ENCODE data around the gene TMC7. TPM values are rescaled to one million over a fixed set of nuclear protein-coding genes. Genes with fewer than 3 reads are reported as not detected.

TMC7 gene
- total and polyA plus RNA-seq, 2 of the 13 experiments (the other 11 are each of a cell fraction or from before 2014, with no cell fraction given), result 1.2 to 5.1 TPM

GRCh38 chr16:18969050-18969854 lies 14.5 kb upstream of the TMC7 start (continued):
- TF ChIP-seq DZIP1 (CRISPR knock-in tag; IDR thresholded peaks at IDR 0.05) (no peak), MEF2D (CRISPR knock-in tag; IDR thresholded peaks at IDR 0.05) (peak; percentile 42; the same call in 1 of the 2 replicates), ZNF484 (CRISPR knock-in tag; IDR thresholded peaks at IDR 0.05; ENCODE audit: borderline replicate concordance, low read depth) (no peak), RFXANK (CRISPR knock-in tag; IDR thresholded peaks at IDR 0.05) (0 out of 2 replicates have a peak, but pooled peaks have one; percentile 31), ZNF224 (CRISPR knock-in tag; IDR thresholded peaks at IDR 0.05) (no peak), MED1 (CRISPR knock-in tag; IDR thresholded peaks at IDR 0.05) (0 out of 2 replicates have a peak, but pooled peaks have one; percentile 15), IRF2 (CRISPR knock-in tag; IDR thresholded peaks at IDR 0.05) (peak; percentile 72), ZNF10 (CRISPR knock-in tag; IDR thresholded peaks at IDR 0.05; ENCODE audit: borderline replicate concordance, low read depth) (no peak), ZNF792 (CRISPR knock-in tag; IDR thresholded peaks at IDR 0.05) (peak; percentile 85), PATZ1 (CRISPR knock-in tag; IDR thresholded peaks at IDR 0.05) (peak; percentile 81), KDM3A (CRISPR knock-in tag; IDR thresholded peaks at IDR 0.05; ENCODE audit: low read depth) (peak; percentile 81; the same call in 1 of the 2 replicates), ELF4 (CRISPR knock-in tag; IDR thresholded peaks at IDR 0.05; ENCODE audit: borderline replicate concordance) (peak; percentile 72; the same call in 1 of the 2 replicates), FIP1L1 (IDR thresholded peaks at IDR 0.05; ENCODE audit: borderline replicate concordance, insufficient read depth, low read depth, low read length) (no peak), PCBP1 (IDR thresholded peaks at IDR 0.05; ENCODE audit: borderline replicate concordance, low read depth, low read length) (no peak), ZNF512 (CRISPR knock-in tag; IDR thresholded peaks at IDR 0.05) (no peak), ZNF580 (CRISPR knock-in tag; IDR thresholded peaks at IDR 0.05; ENCODE audit: borderline replicate concordance, low read depth) (0 out of 2 replicates have a peak, but pooled peaks have one; percentile 72), ZNF512B (CRISPR knock-in tag; IDR thresholded peaks at IDR 0.05; ENCODE audit: borderline replicate concordance) (no peak), MBNL3 (CRISPR knock-in tag; conservative IDR thresholded peaks at IDR 0.05) (no peak), HOXA7 (CRISPR knock-in tag; IDR thresholded peaks at IDR 0.05) (no peak)
